ENCODE measurements around the gene AURKA. TPM values are rescaled to one million over a fixed set of nuclear protein-coding genes. Genes with fewer than 3 reads are reported as not detected.

AURKA gene
- polyA plus RNA-seq, 3 donors, result 16.2 to 17.3 (median 16.9) TPM

Other genes with a start within 250 kb of the AURKA start
- gene MC3R, start 143.5 kb downstream of the AURKA start, polyA plus RNA-seq (ENCODE audit: insufficient read length in 3 of 3), result not detected
- 10 to 100 TPM; 34.9 to 38.6 (median 36.5) TPM for gene FAM210B, start 33.2 kb downstream of the AURKA start, polyA plus RNA-seq (ENCODE audit: insufficient read length in 3 of 3)
- gene CSTF1, start 430 bp upstream of the AURKA start, polyA plus RNA-seq (ENCODE audit: insufficient read length in 3 of 3), result 10 to 100 TPM; 42.1 to 44.2 (median 43.1) TPM
- gene CASS4, start 20.0 kb upstream of the AURKA start, polyA plus RNA-seq (ENCODE audit: insufficient read length in 3 of 3), result 1 to 10 TPM; 2.3 to 2.6 (median 2.5) TPM
- 100 to 1,000 TPM; 112 to 130 (median 120) TPM for gene RTF2, start 76.4 kb upstream of the AURKA start, polyA plus RNA-seq (ENCODE audit: insufficient read length in 3 of 3)
- gene FAM209A, start 132.5 kb upstream of the AURKA start, polyA plus RNA-seq (ENCODE audit: insufficient read length in 3 of 3), result under 1 TPM in 2 of 3 donors, not detected in 1; 0.26 to 0.62 TPM
- under 1 TPM in 2 of 3 donors, not detected in 1; 0.33 to 0.48 TPM for gene FAM209B, start 141.0 kb upstream of the AURKA start, polyA plus RNA-seq (ENCODE audit: insufficient read length in 3 of 3)
- under 1 TPM; 0.81 to 0.88 (median 0.87) TPM for gene TFAP2C, start 237.1 kb upstream of the AURKA start, polyA plus RNA-seq (ENCODE audit: insufficient read length in 3 of 3)